RWPE2 (cell line): ENCODE results near the gene RHOBTB3.

Experiments
- ATAC-seq: fragments of 200-7000 bp; cut with Tn5 transposase; 3 replicates; pipeline ENCODE4 v1.9.1; 2021; ENCODE audit warnings: low read depth
- DNase-seq: peaks from one replicate; pipeline ENCODE4 v3.0.0-alpha.2; 2020; ENCODE audit warnings: low spot score
- H3K27ac ChIP-seq: fragments of 450-650 bp; 2 replicates; pipeline ENCODE4 v1.5.1; 2017; ENCODE audit warnings: mild to moderate bottlenecking; ENCODE audit not compliant: poor library complexity, severe bottlenecking
- H3K27me3 ChIP-seq: fragments of 250-450 bp; sonication (Bioruptor Pico); 2 replicates; pipeline ENCODE4 v1.5.1; 2021; ENCODE audit warnings: mild to moderate bottlenecking, moderate library complexity; ENCODE audit not compliant: insufficient read depth, poor library complexity, severe bottlenecking
- H3K36me3 ChIP-seq: fragments of 250-450 bp; sonication (Bioruptor Pico); 2 replicates; pipeline ENCODE4 v1.5.1; 2020; ENCODE audit warnings: low read depth, mild to moderate bottlenecking, moderate library complexity
- H3K4me1 ChIP-seq: fragments of 250-450 bp; sonication (Bioruptor Pico); 2 replicates; pipeline ENCODE4 v1.5.1; 2021; ENCODE audit warnings: mild to moderate bottlenecking, moderate library complexity; ENCODE audit not compliant: insufficient read depth, poor library complexity, severe bottlenecking
- H3K4me3 ChIP-seq: fragments of 250-450 bp; sonication (Bioruptor Pico); 2 replicates; pipeline ENCODE4 v1.5.1; 2021; ENCODE audit warnings: mild to moderate bottlenecking, moderate library complexity; ENCODE audit not compliant: severe bottlenecking
- H3K9me3 ChIP-seq: fragments of 250-450 bp; sonication (Bioruptor Pico); 2 replicates; pipeline ENCODE4 v1.5.1; 2021; ENCODE audit warnings: mild to moderate bottlenecking, moderate library complexity; ENCODE audit not compliant: severe bottlenecking
- CTCF ChIP-seq: fragments of 450-650 bp; IDR thresholded peaks from one replicate; pipeline ENCODE4 v1.5.1; 2017; ENCODE audit warnings: mild to moderate bottlenecking, moderate library complexity; ENCODE audit not compliant: poor library complexity, severe bottlenecking

RHOBTB3 gene

GRCh38 chr5:95717439-95717838, 13.7 kb upstream of the RHOBTB3 start:
- DNase-seq (no peak), ATAC-seq (no peak)
- Histone ChIP-seq H3K9me3 (no peaks in the 10 kb centered on the region), H3K36me3 (no peaks in the 10 kb centered on the region), H3K4me3 (no peak overlapping the region), H3K4me1 (peaks cover 16% of the 10 kb centered on the region), H3K27ac (no peak overlapping the region), H3K27me3 (no peaks in the 10 kb centered on the region)
- no peak for TF ChIP-seq CTCF

- Histone ChIP-seq H3K27ac (no peak overlapping the region), H3K4me1 (peaks cover 10% of the 10 kb centered on the region), H3K27me3 (no peaks in the 10 kb centered on the region), H3K9me3 (no peaks in the 10 kb centered on the region), H3K36me3 (no peaks in the 10 kb centered on the region), H3K4me3 (no peak overlapping the region)
- no peak for ATAC-seq
- DNase-seq = no peak
- no peak for TF ChIP-seq CTCF
Measured at GRCh38 chr5:95718203-95718602, 12.9 kb upstream of the RHOBTB3 start.

- no peak overlapping the region for H3K4me3 ChIP-seq
- H3K27me3 ChIP-seq = no peaks in the 10 kb centered on the region
- H3K9me3 ChIP-seq = no peaks in the 10 kb centered on the region
- no peak for DNase-seq
- no peak overlapping the region for H3K27ac ChIP-seq
- H3K4me1 ChIP-seq = peaks cover 10% of the 10 kb centered on the region
- no peak for ATAC-seq
- no peaks in the 10 kb centered on the region for H3K36me3 ChIP-seq
- TF ChIP-seq CTCF = no peak
Measured at GRCh38 chr5:95718738-95719137, 12.4 kb upstream of the RHOBTB3 start.

GRCh38 chr5:95720094-95720786, 10.9 kb upstream of the RHOBTB3 start:
- no peak for TF ChIP-seq CTCF
- Histone ChIP-seq H3K27ac (no peak overlapping the region), H3K27me3 (no peaks in the 10 kb centered on the region), H3K4me1 (peaks cover 4% of the 10 kb centered on the region), H3K36me3 (no peaks in the 10 kb centered on the region), H3K9me3 (no peaks in the 10 kb centered on the region), H3K4me3 (no peak overlapping the region)
- no peak for DNase-seq
- ATAC-seq = no peak

GRCh38 chr5:95721582-95722295, 9.4 kb upstream of the RHOBTB3 start:
- H3K4me3 ChIP-seq = no peak overlapping the region
- no peaks in the 10 kb centered on the region for H3K9me3 ChIP-seq
- DNase-seq = no peak
- H3K27me3 ChIP-seq = no peaks in the 10 kb centered on the region
- H3K4me1 ChIP-seq = no peaks in the 10 kb centered on the region
- no peak overlapping the region for H3K27ac ChIP-seq
- no peak for ATAC-seq
- no peaks in the 10 kb centered on the region for H3K36me3 ChIP-seq
- TF ChIP-seq CTCF = no peak
